SHP77 treated with DMSO at 0.1 percent for 48 hours (cell line): ENCODE data around the gene AMOTL1.
"Not testable (repeated sequence)": the region's sequence is repeated elsewhere in the genome, so short reads cannot be mapped to it uniquely, and the experiment has no call there.

Experiments used
- DNase-seq: peaks from one replicate; lab custom pipeline; 2025; lab: John Stamatoyannopoulos, UW

The AMOTL1 gene

GRCh38 chr11:94825031-94825430, 56.9 kb downstream of the AMOTL1 start:
- DNase-seq, result no peak

GRCh38 chr11:94825481-94825880, 57.3 kb downstream of the AMOTL1 start:
- DNase-seq, result no peak

GRCh38 chr11:94826415-94826814, 58.3 kb downstream of the AMOTL1 start:
- no peak for DNase-seq

- no peak for DNase-seq
These were observed 59.9 kb downstream of the AMOTL1 start for GRCh38 chr11:94828088-94828487.

- DNase-seq, result no peak
These were observed 62.8 kb downstream of the AMOTL1 start for GRCh38 chr11:94830722-94831510.

- no peak for DNase-seq
These were observed 63.4 kb downstream of the AMOTL1 start for GRCh38 chr11:94831529-94831928.

GRCh38 chr11:94832604-94833235, 64.6 kb downstream of the AMOTL1 start:
- no peak for DNase-seq

GRCh38 chr11:94834911-94835593, 66.9 kb downstream of the AMOTL1 start:
- DNase-seq, result no peak

GRCh38 chr11:94835594-94835927, 67.4 kb downstream of the AMOTL1 start:
- no peak for DNase-seq

GRCh38 chr11:94837317-94837716, 69.2 kb downstream of the AMOTL1 start:
- DNase-seq, result no peak

GRCh38 chr11:94838027-94838731, 70.0 kb downstream of the AMOTL1 start:
- DNase-seq, result no peak

GRCh38 chr11:94840209-94840608, 72.1 kb downstream of the AMOTL1 start:
- DNase-seq, result no peak

GRCh38 chr11:94844031-94844430, 75.9 kb downstream of the AMOTL1 start:
- no peak for DNase-seq

- DNase-seq, result no peak
These were observed 77.5 kb downstream of the AMOTL1 start for GRCh38 chr11:94845622-94846021.

GRCh38 chr11:94849839-94850238, 81.7 kb downstream of the AMOTL1 start:
- DNase-seq, result no peak

GRCh38 chr11:94851864-94852636, 83.9 kb downstream of the AMOTL1 start:
- DNase-seq, result no peak

- not testable (repeated sequence) for DNase-seq
These were observed 85.1 kb downstream of the AMOTL1 start for GRCh38 chr11:94853288-94853687.

- DNase-seq, result no peak
These were observed 85.7 kb downstream of the AMOTL1 start for GRCh38 chr11:94853836-94854235.

GRCh38 chr11:94854770-94855633, 86.8 kb downstream of the AMOTL1 start:
- no peak for DNase-seq

- DNase-seq, result no peak
These were observed 87.5 kb downstream of the AMOTL1 start for GRCh38 chr11:94855666-94856065.

GRCh38 chr11:94856443-94856842, 88.3 kb downstream of the AMOTL1 start:
- DNase-seq, result no peak
